Tibial artery (tissue), 4 donors: Measurements from ENCODE around the gene ABCA4.

ENCODE experiments used
- DNase-seq, 2 donors: peaks; one replicate each; pipeline ENCODE4 v3.0.0-alpha.2; 2019
- H3K27ac ChIP-seq, 2 donors: fragments of 200-600 bp; sonication (generic) in 1 of 2; 1 replicate in 1 of 2; 2 replicates in 1 of 2; pipeline ENCODE4 v1.5.1; 2018 to 2019; ENCODE audit warnings: mild to moderate bottlenecking in 1 of 2
- H3K27me3 ChIP-seq, 2 donors: fragments of 200-600 bp; sonication (generic) in 1 of 2; one replicate each; pipeline versions ENCODE4 v1.5.1 to v1.6.0; 2016 to 2019
- H3K36me3 ChIP-seq, 3 donors: fragments of 200-600 bp; sonication (generic) in 2 of 3; one replicate each; pipeline ENCODE4 v1.5.1; 2016 to 2019; ENCODE audit warnings: mild to moderate bottlenecking in 2 of 3
- H3K4me1 ChIP-seq, 4 donors: fragments of 200-600 bp; sonication (generic) in 2 of 4; 1 replicate in 3 of 4; 2 replicates in 1 of 4; pipeline ENCODE4 v1.5.1; 2016 to 2019
- H3K4me3 ChIP-seq, 2 donors: fragments of 200-600 bp; sonication (generic) in 1 of 2; 1 replicate in 1 of 2; 2 replicates in 1 of 2; pipeline ENCODE4 v1.5.1; 2018 to 2019; ENCODE audit warnings: mild to moderate bottlenecking in 2 of 2
- H3K9me3 ChIP-seq, 3 donors: fragments of 200-600 bp; sonication (generic) in 1 of 3; one replicate each; pipeline ENCODE4 v1.5.1; 2016 to 2019
- CTCF ChIP-seq, 2 experiments: fragments of 200-600 bp in 1 of 2; fragments of 450-650 bp in 1 of 2; IDR thresholded peaks; one replicate each; pipeline ENCODE4 v1.5.1; 2017 to 2019; ENCODE audit warnings: antibody characterized with exemption in 2 of 2, mild to moderate bottlenecking in 1 of 2, moderate library complexity in 1 of 2
- intact Hi-C: fragments of 100-400 bp; cut with DNase I; formaldehyde crosslinking; loops from one replicate; pipeline ENCODE4 v1.15.0; 2023; ENCODE audit warnings: low total_unique reads

The ABCA4 gene

GRCh38 chr1:93976711-93977597 lies 144.0 kb downstream of the ABCA4 start:
- no peak for TF ChIP-seq CTCF (IDR thresholded peaks at IDR 0.05)
- Histone ChIP-seq H3K27me3 (no peaks in the 10 kb centered on the region), H3K9me3 (no peaks in the 10 kb centered on the region), H3K4me3 (no peak overlapping the region), H3K36me3 (no peaks in the 10 kb centered on the region), H3K4me1 (peaks cover 0 to 14% (median 5%) of the 10 kb centered on the region in 4 donors), H3K27ac (no peak overlapping the region)
- intact Hi-C loops, result no loop called here
- DNase-seq, result no peak

DNA sequence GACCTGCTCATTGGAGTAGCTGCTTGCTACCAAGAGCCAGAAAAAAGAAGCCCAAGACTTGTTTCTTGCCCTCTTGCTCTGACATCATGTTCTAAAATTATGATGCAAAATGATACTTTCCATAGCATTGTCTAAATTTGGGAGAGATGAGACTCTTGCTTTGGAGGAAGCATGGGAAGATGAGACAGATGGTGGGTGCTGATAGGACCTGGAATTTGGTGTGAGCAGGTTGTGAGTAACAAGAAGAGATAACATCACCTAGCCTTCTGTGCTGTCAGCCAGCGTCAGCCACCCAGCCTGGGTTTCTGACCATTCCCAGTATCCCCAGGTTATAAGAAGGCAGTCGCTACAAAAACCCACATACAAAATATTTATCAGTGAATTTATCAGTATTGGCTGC lies 144.7 kb downstream of the ABCA4 start:
- no peaks in the 10 kb centered on the region for H3K9me3 ChIP-seq
- H3K4me1 ChIP-seq, result peaks cover 0 to 14% (median 5%) of the 10 kb centered on the region in 4 donors
- TF ChIP-seq CTCF (IDR thresholded peaks at IDR 0.05), result no peak
- H3K27me3 ChIP-seq, result no peaks in the 10 kb centered on the region
- no peaks in the 10 kb centered on the region for H3K36me3 ChIP-seq
- no peak for DNase-seq
- no peak overlapping the region for H3K4me3 ChIP-seq
- intact Hi-C loops, result no loop called here
- H3K27ac ChIP-seq, result no peak overlapping the region

- TF ChIP-seq CTCF (IDR thresholded peaks at IDR 0.05), result no peak
- Histone ChIP-seq H3K4me3 (no peak overlapping the region), H3K4me1 (no peaks in the 10 kb centered on the region), H3K27me3 (no peaks in the 10 kb centered on the region), H3K9me3 (no peaks in the 10 kb centered on the region), H3K27ac (no peak overlapping the region), H3K36me3 (no peaks in the 10 kb centered on the region)
- intact Hi-C loops, result no loop called here
- no peak for DNase-seq
These were observed 148.6 kb downstream of the ABCA4 start for GRCh38 chr1:93972341-93972740.

- intact Hi-C loops, result no loop called here
- H3K9me3 ChIP-seq, result no peaks in the 10 kb centered on the region
- no peak overlapping the region for H3K27ac ChIP-seq
- no peaks in the 10 kb centered on the region for H3K4me1 ChIP-seq
- no peak for TF ChIP-seq CTCF (IDR thresholded peaks at IDR 0.05)
- DNase-seq, result no peak
- no peaks in the 10 kb centered on the region for H3K36me3 ChIP-seq
- H3K4me3 ChIP-seq, result no peak overlapping the region
- no peaks in the 10 kb centered on the region for H3K27me3 ChIP-seq
These were observed 151.1 kb downstream of the ABCA4 start for GRCh38 chr1:93969887-93970286.

DNA sequence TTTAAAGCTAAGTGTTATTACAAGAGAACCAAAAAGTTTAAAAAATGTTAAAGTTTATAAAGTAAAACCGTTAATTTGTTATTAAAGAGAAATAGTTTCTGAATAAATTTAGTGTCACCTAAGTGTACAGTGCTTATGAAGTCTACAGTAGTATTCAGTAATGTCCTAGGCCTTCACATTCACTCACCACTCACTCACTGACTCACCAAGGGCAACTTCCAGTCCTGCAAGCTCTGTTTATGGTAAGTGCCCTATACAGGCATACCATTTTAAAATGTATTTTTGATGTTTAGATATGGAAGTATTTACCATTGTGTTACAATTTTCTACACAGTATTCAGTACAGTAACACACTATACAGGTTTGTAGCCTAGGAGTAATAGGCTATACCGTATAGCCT lies 151.6 kb downstream of the ABCA4 start:
- no peak for DNase-seq
- Histone ChIP-seq H3K9me3 (no peaks in the 10 kb centered on the region), H3K4me1 (no peaks in the 10 kb centered on the region), H3K27me3 (no peaks in the 10 kb centered on the region), H3K4me3 (no peak overlapping the region), H3K27ac (no peak overlapping the region), H3K36me3 (no peaks in the 10 kb centered on the region)
- intact Hi-C loops, result no loop called here
- TF ChIP-seq CTCF (IDR thresholded peaks at IDR 0.05), result no peak
